ENCODE results near the gene SMARCB1.

- TF ChIP-seq POLR2A (IDR thresholded peaks at IDR 0.05; ENCODE audit: low read depth, low read length), result no peak
- no peak for TF ChIP-seq POLR2AphosphoS5 (IDR thresholded peaks at IDR 0.05; ENCODE audit: low read depth, low read length)
- TF ChIP-seq SPI1 (IDR thresholded peaks at IDR 0.05; ENCODE audit: low read depth, low read length), result no peak
- TF ChIP-seq TAF1 (IDR thresholded peaks at IDR 0.05; ENCODE audit: low read depth, low read length), result no peak
These were observed 7.0 kb upstream of the SMARCB1 start for GRCh38 chr22:23779731-23780130.
